GM18511 (cell line): ENCODE data around the gene ZNF655.

Source experiments
- ATAC-seq: cut with Tn5 transposase; IDR thresholded peaks from one replicate; pipeline ENCODE4 v1.9.1; 2021; ENCODE audit warnings: mild to moderate bottlenecking, moderate library complexity; ENCODE audit not compliant: unreplicated experiment

The ZNF655 gene

GRCh38 chr7:99605527-99605926 lies 47.1 kb downstream of the ZNF655 start:
- no peak for ATAC-seq

- ATAC-seq: no peak
These were observed 48.1 kb downstream of the ZNF655 start for GRCh38 chr7:99606531-99606930.

DNA sequence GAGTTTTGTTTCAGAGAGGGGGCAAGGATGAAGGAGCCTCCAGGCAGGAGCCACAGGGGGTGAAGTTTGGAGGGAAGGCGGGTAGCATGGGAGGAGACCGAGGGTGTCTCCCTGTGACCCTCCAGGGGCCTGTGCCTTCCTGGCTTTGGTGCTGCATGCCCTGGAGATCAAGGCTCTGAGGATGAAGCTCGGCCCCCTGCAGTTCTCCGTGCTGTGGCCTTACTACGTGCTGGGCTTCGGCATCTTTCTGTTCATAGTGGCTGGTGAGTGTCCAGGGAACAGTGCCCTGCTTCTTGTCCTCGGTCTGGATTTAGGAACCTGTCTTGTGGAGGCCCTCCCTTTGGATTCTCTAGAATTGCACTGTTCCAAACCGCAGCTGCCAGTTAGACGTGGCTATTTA lies 49.1 kb downstream of the ZNF655 start:
- no peak for ATAC-seq

GRCh38 chr7:99614495-99614894 lies 56.1 kb downstream of the ZNF655 start:
- ATAC-seq: no peak

- no peak for ATAC-seq
These were observed 57.5 kb downstream of the ZNF655 start for GRCh38 chr7:99615989-99616358.

GRCh38 chr7:99616359-99617191 lies 58.1 kb downstream of the ZNF655 start, which contains the start of gene ZSCAN25:
TSS of gene ZSCAN25 (plus strand) at chr7:99616946. CDS start at chr7:99619607, 2,661 bp downstream.
- peak; percentile 95 for ATAC-seq

DNA sequence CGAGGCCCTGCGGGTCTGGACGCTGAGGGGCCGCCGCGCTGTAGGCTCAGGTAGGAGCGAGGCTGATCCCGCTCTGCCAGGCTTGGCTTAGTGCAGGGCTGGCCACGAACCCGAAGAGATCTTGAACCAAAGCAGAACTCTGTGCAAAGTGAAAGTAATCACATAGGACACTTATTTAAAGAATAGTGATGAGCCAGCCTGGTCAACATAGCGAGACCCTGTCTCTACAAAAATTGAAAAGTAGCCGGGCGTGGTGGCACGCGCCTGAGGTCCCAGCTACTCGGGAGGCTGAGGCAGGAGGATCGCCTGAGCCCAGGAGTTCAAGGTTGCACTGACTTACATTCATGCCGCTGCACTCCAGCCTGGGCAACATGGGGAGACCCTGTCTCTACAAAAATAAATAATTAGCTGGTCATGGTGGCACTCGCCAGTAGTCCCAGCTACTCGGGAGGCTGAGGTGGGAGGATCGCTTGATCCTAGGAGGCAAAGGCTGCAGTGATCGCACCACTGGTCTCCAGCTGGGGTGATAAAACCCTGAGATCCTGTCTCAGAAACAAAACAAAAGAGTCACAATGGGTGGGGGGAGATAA lies 58.8 kb downstream of the ZNF655 start:
- ATAC-seq: no peak

DNA sequence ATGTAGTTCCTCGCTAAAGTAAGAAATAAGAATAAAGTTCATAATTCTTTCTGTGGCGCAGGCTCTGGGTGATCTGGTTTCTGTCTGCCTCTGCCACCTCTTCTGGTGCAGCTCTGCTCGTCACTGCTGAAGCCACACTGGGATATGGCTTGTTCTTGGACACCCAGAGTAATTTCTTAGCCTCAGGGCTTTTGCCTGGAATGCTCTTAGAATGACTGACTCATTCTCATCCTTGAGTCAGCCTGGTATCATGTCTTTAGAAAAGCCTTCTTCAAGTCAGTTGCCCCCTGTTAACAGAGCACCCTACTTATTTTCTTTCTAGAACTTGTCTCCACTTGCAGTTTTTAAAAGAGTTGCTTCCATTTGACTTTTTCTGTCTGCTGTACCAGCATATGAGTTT lies 60.3 kb downstream of the ZNF655 start:
- ATAC-seq: no peak

GRCh38 chr7:99619571-99620130 lies 61.2 kb downstream of the ZNF655 start:
- ATAC-seq: no peak

DNA sequence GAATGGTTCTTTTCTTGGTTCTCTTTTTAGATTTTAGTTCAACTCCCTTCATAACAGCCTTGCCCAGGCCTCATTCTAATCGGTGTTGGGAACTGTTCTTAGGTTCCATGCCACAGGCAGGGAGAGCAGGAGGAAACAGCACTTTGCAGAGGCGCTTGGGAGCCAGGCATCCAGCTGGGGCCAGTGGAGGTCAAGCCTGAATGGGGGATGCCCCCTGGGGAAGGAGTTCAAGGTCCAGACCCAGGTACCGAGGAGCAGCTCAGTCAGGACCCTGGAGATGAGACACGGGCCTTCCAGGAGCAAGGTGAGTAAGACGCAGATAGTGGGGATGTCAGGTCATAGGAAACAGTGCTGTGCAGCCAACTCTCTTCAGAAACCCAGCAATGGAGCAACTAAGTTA lies 62.8 kb downstream of the ZNF655 start:
- no peak for ATAC-seq

DNA sequence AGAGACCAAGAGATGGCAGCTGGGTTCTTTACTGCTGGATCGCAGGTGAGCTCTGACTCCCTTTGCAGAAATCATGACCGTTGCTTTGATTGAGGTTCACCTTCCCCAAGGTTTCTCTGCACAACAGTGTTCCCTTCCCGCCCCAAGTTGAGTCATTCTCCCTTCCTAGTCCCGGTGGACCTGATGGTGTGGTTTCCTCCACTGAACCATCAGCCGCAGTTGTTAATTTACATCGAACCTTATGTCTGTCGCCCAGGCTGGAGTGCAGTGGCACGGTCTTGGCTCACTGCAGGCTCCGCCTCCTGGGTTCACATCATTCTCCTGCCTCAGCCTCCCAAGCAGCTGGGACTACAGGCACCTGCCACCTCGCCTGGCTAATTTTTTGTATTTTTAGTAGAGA lies 64.2 kb downstream of the ZNF655 start:
- no peak for ATAC-seq

DNA sequence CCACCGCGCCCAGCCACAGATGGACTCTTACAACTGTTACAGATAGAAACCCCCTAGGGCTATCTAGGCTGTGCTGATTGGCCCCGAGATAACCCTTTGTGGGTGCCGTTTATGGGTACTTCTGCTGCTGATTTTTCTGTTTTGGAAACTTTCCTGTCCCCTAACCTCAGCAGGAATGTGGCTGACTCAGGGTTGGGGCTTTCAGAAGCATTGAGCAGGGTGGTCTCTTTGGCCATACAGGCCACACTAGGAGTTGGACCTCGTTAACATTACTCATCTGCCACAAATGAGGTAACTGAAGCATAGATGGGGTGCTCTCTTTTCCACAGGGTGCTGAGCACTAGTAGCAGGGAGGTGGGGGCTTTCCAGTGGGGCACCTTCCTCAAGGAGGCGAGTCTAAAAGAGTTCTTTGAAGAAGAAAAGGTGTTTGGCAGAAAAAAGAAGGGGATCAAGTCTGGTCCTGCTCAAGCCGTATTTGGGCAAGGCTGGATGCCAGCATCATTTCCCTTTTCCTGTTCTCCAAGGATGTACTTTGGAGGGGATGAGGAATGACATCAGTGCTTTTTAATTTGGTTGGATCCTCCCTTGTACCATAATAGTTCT lies 64.8 kb downstream of the ZNF655 start:
- ATAC-seq: no peak

DNA sequence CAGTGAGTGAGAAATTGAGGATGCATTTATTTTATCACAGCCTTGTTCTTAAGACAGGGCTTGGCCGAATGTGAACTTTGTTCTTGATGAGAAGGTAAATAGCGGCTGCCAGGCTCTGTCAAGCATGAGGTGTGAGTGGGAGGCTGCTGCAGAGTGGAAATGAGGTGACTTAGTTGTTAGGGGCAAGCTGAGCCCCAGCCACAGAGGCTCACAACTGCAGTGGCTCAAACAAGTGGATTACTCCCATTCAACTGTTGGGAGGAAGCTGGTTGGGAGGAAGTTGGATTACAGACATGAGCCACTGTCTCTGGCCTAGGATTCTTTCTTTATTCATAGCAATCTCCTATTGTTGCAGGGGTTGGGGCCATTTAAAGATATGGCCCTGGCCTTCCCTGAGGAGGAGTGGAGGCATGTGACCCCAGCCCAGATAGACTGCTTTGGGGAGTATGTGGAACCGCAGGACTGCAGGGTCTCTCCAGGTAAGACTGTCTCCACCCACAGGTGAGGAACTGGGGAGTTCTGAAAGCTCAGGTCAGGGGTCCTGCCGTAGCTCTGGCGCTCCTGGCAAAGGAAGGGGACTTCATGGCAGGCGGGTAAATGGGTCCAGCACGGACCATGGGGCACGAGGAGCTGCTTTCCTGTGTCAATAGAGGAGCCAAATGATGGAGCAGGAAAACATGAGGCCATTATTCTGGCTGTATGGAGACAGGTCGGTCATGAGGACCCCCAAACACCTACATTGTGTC lies 65.4 kb downstream of the ZNF655 start:
- ATAC-seq: no peak

DNA sequence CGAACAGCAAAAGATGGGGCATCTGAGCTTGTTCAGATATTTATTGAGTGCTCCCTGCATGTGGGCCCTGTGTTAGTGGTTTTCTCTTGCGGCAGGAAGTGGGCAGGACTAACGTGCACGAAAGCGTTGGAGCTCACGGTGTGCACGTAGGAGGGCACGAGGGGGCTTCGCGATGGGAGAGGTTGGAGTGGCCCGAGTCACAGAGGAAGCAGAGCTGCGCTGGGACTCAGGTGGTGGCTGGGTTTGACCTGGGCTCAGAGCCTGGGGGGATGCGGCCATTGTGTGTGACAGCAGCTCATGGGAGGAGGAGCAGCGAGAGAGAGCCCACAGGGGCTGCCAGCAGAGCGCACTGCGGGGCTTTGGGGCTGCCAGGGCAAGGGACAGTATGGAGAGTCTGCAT lies 66.0 kb downstream of the ZNF655 start:
- ATAC-seq: no peak

GRCh38 chr7:99625321-99625720 lies 66.9 kb downstream of the ZNF655 start:
- ATAC-seq: no peak

DNA sequence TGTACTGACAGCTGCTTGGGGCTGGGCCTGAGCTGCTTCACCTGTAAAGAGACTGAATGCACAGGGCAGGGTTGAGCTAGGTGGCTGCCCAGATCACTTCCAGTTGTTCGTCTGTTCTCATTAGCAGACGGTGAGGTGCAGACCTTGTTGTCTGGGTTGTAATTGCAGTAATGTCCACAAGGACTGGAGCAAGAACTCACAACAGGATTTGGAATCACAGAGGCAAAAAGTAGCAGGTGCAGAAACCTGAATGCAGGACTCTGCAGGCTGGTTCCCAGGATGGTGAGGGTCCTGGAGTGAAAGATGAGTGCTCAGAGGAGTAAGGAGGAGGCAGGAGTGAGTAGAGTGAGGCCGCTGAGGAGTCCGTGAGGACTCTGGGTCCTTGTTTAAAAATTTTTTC lies 67.5 kb downstream of the ZNF655 start:
- no peak for ATAC-seq
